Effector memory CD4-positive, alpha-beta T cell (primary cell): Measurements from ENCODE around the gene MB21D2.

ENCODE experiments used
- DNase-seq, 3 donors: peaks; one replicate each; pipeline ENCODE4 v3.0.0-alpha.2; 2020
- H3K27ac ChIP-seq: 2 replicates; pipeline ENCODE4 v1.7.0; 2013; ENCODE audit warnings: mild to moderate bottlenecking, low read length, moderate library complexity; ENCODE audit not compliant: insufficient read depth, poor library complexity, severe bottlenecking
- H3K27me3 ChIP-seq: replicated peaks from 2 replicates; pipeline ENCODE4 v1.7.0; 2013; ENCODE audit warnings: mild to moderate bottlenecking, low read length; ENCODE audit not compliant: insufficient read depth, control insufficient read depth, poor library complexity, severe bottlenecking
- H3K36me3 ChIP-seq: 2 replicates; pipeline ENCODE4 v1.7.0; 2013; ENCODE audit warnings: mild to moderate bottlenecking, low read length, moderate library complexity; ENCODE audit not compliant: control insufficient read depth, insufficient read depth
- H3K4me1 ChIP-seq: 2 replicates; pipeline ENCODE4 v1.7.0; 2013; ENCODE audit warnings: low read length, mild to moderate bottlenecking; ENCODE audit not compliant: control insufficient read depth, insufficient read depth, poor library complexity, severe bottlenecking
- H3K4me3 ChIP-seq: 2 replicates; pipeline ENCODE4 v1.7.0; 2013; ENCODE audit warnings: low read length, low read depth, mild to moderate bottlenecking; ENCODE audit not compliant: insufficient read depth, poor library complexity, severe bottlenecking
- H3K9me3 ChIP-seq: 2 replicates; pipeline ENCODE4 v1.7.0; 2013; ENCODE audit warnings: mild to moderate bottlenecking, low read length, moderate library complexity; ENCODE audit not compliant: control insufficient read depth

The MB21D2 gene

GRCh38 chr3:192896208-192896607 lies 21.4 kb downstream of the MB21D2 start:
- peaks cover 36% of the 10 kb centered on the region for H3K4me1 ChIP-seq
- no peaks in the 10 kb centered on the region for H3K9me3 ChIP-seq
- DNase-seq = no peak
- no peak overlapping the region for H3K27ac ChIP-seq
- H3K36me3 ChIP-seq = no peaks in the 10 kb centered on the region
- no peaks in the 10 kb centered on the region for H3K27me3 ChIP-seq
- H3K4me3 ChIP-seq = no peak overlapping the region

- H3K9me3 ChIP-seq = no peaks in the 10 kb centered on the region
- H3K36me3 ChIP-seq = no peaks in the 10 kb centered on the region
- peak overlapping the region; percentile 91 for H3K27ac ChIP-seq
- H3K4me1 ChIP-seq = peaks cover 41% of the 10 kb centered on the region
- no peak for DNase-seq
- no peak overlapping the region for H3K4me3 ChIP-seq
- no peaks in the 10 kb centered on the region for H3K27me3 ChIP-seq
Observed at GRCh38 chr3:192894676-192895075, 23.0 kb downstream of the MB21D2 start.

- H3K4me3 ChIP-seq = peak overlapping the region; percentile 37
- no peaks in the 10 kb centered on the region for H3K9me3 ChIP-seq
- peak overlapping the region; percentile 91 for H3K27ac ChIP-seq
- H3K27me3 ChIP-seq = no peaks in the 10 kb centered on the region
- peaks cover 34% of the 10 kb centered on the region for H3K4me1 ChIP-seq
- no peaks in the 10 kb centered on the region for H3K36me3 ChIP-seq
- peak; percentile 55 to 69 (median 58) for DNase-seq
Observed at GRCh38 chr3:192892981-192893700, 24.5 kb downstream of the MB21D2 start.

GRCh38 chr3:192890347-192891335 lies 27.0 kb downstream of the MB21D2 start:
- no peaks in the 10 kb centered on the region for H3K9me3 ChIP-seq
- H3K4me1 ChIP-seq = peaks cover 36% of the 10 kb centered on the region
- H3K4me3 ChIP-seq = peak overlapping the region; percentile 3
- peak overlapping the region; percentile 91 for H3K27ac ChIP-seq
- no peaks in the 10 kb centered on the region for H3K27me3 ChIP-seq
- H3K36me3 ChIP-seq = no peaks in the 10 kb centered on the region
- DNase-seq = no peak

GRCh38 chr3:192889679-192890078 lies 28.0 kb downstream of the MB21D2 start:
- no peak overlapping the region for H3K4me3 ChIP-seq

GRCh38 chr3:192888190-192888589 lies 29.5 kb downstream of the MB21D2 start:
- H3K4me1 ChIP-seq = peaks cover 16% of the 10 kb centered on the region
- H3K27ac ChIP-seq = no peak overlapping the region
- no peak for DNase-seq
- no peaks in the 10 kb centered on the region for H3K27me3 ChIP-seq
- H3K36me3 ChIP-seq = no peaks in the 10 kb centered on the region
- H3K4me3 ChIP-seq = no peak overlapping the region
- no peaks in the 10 kb centered on the region for H3K9me3 ChIP-seq

More at GRCh38 chr3:192889679-192890078, 28.0 kb downstream of the MB21D2 start:
- H3K9me3 ChIP-seq = no peaks in the 10 kb centered on the region
- no peaks in the 10 kb centered on the region for H3K27me3 ChIP-seq
- H3K4me1 ChIP-seq = peaks cover 29% of the 10 kb centered on the region
- DNase-seq = no peak
- H3K27ac ChIP-seq = peak overlapping the region; percentile 91
- H3K36me3 ChIP-seq = no peaks in the 10 kb centered on the region

- DNase-seq = no peak
- Histone ChIP-seq H3K27me3 (no peaks in the 10 kb centered on the region), H3K4me3 (no peak overlapping the region), H3K27ac (peak overlapping the region; percentile 3), H3K4me1 (peaks cover 15% of the 10 kb centered on the region), H3K9me3 (no peaks in the 10 kb centered on the region), H3K36me3 (no peaks in the 10 kb centered on the region)
Observed at GRCh38 chr3:192887701-192888100, 30.0 kb downstream of the MB21D2 start.

GRCh38 chr3:192887047-192887446 lies 30.6 kb downstream of the MB21D2 start:
- no peaks in the 10 kb centered on the region for H3K27me3 ChIP-seq
- H3K27ac ChIP-seq = peak overlapping the region; percentile 3
- DNase-seq = no peak
- H3K4me3 ChIP-seq = peak overlapping the region; percentile 1
- H3K9me3 ChIP-seq = no peaks in the 10 kb centered on the region
- peaks cover 12% of the 10 kb centered on the region for H3K4me1 ChIP-seq
- no peaks in the 10 kb centered on the region for H3K36me3 ChIP-seq

GRCh38 chr3:192884777-192885773 lies 32.6 kb downstream of the MB21D2 start:
- Histone ChIP-seq H3K36me3 (no peaks in the 10 kb centered on the region), H3K27me3 (no peaks in the 10 kb centered on the region), H3K9me3 (no peaks in the 10 kb centered on the region), H3K27ac (no peak overlapping the region), H3K4me1 (peaks cover 7% of the 10 kb centered on the region), H3K4me3 (no peak overlapping the region)
- no peak for DNase-seq
